CD4-positive, alpha-beta T cell treated with Interleukin-4 for 1 hour (primary cell): ENCODE data around the gene CEP76.
"Not testable (repeated sequence)": the region's sequence is repeated elsewhere in the genome, so short reads cannot be mapped to it uniquely, and the experiment has no call there.

Experiments used
- DNase-seq, 2 donors: peaks; one replicate each; pipeline ENCODE4 v3.0.0-alpha.2; 2020 to 2022

The CEP76 gene

GRCh38 chr18:12639990-12640880 is 62.3 kb downstream of the CEP76 start:
- no peak for DNase-seq

DNA sequence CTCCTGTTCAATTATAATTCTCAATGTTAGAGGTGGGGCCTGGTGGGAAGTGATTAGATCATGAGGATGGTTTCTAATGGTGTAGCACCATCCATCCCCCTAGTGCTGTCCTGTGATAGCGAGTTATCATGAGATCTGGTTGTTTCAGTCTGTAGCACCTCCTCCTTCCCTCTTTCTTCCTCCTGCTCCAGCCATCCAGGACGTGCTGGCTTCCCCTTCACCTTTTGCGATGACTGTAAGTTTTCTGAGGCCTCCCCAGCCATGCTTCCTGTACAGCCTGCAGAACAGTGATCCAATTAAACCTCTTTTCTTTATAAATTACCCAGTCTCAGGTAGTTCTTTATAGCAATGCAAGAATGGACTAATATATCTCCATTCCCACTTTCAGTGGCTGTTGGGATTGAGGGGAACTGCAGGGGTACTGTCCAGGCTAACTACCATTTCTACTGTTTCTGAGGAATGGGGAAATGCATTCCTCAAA is 63.8 kb downstream of the CEP76 start:
- DNase-seq: no peak

GRCh38 chr18:12637901-12638643 is 64.5 kb downstream of the CEP76 start:
- no peak for DNase-seq

- DNase-seq: no peak
These were observed 65.1 kb downstream of the CEP76 start for GRCh38 chr18:12637393-12637792.

- DNase-seq: no peak
These were observed 70.6 kb downstream of the CEP76 start for GRCh38 chr18:12631831-12632477.

- no peak for DNase-seq
These were observed 72.4 kb downstream of the CEP76 start for GRCh38 chr18:12630136-12630535.

- DNase-seq: no peak
These were observed 73.5 kb downstream of the CEP76 start for GRCh38 chr18:12628706-12629702.

DNA sequence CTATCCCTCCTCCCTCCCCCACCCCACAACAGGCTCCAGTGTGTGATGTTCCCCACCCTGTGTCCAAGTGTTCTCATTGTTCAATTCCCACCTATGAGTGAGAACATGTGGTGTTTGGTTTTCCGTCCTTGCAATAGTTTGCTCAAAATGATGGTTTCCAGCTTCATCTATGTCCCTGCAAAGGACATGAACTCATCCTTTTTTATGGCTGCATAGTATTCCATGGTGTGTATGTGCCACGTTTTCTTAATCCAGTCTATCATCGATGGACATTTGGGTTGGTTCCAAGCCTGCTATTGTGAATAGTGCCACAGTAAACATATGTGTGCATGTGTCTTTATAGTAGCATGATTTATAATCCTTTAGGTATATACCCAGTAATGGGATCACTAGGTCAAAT is 75.3 kb downstream of the CEP76 start:
- not testable (repeated sequence) for DNase-seq

DNA sequence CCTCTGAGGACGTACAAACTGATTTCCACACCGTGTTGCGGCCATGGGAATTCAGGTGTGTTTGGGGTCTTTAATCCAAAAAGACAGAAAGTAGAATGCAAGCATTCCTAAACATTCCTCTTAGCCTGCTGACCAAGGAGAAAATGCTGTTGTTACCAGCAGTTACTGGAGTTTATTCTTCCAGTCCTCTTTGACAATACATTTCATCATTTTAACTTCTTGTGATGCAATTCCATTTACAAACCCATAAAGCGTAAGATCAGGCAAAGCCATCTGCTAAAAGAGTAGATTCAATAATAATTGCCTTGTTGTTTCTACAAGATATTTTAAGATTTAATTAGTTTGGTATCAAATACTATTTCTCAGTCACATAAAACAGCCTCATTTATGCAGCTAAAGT is 77.3 kb downstream of the CEP76 start:
- no peak for DNase-seq
